ENCODE measurements around the gene SLC2A11. TPM values are rescaled to one million over a fixed set of nuclear protein-coding genes. Genes with fewer than 3 reads are reported as not detected.

SLC2A11 gene
- total and polyA plus RNA-seq, 10 of the 15 experiments (the other 5 are each of a cell fraction or from before 2014, with no cell fraction given), result 0.98 to 18.3 (median 8.6) TPM

- Histone ChIP-seq H4K20me1 (ENCODE audit: control insufficient read depth, insufficient read depth) (no peaks in the 10 kb centered on the region; the same call in 1 of the 2 replicates), H3K9me3 (replicated peaks; ENCODE audit: control insufficient read depth, insufficient read depth, low read length) (no peaks in the 10 kb centered on the region), H3K27ac (ENCODE audit: control insufficient read depth, insufficient read depth) (no peak overlapping the region), H3K4me2 (ENCODE audit: control insufficient read depth, insufficient read depth) (no peak overlapping the region), H2AFZ (ENCODE audit: control insufficient read depth, low read depth, low read length) (no peak overlapping the region), H3K4me1 (ENCODE audit: control insufficient read depth, insufficient read depth, low read length) (peaks cover 3% of the 10 kb centered on the region), H3K9ac (ENCODE audit: control insufficient read depth, insufficient read depth, low read length) (no peak overlapping the region), H3K79me2 (ENCODE audit: control insufficient read depth, insufficient read depth, low read length) (no peaks in the 10 kb centered on the region), H3K27me3 (replicated peaks in 1 of 2; ENCODE audit: control insufficient read depth in 2 of 2, insufficient read depth in 2 of 2, low read length in 1 of 2) (no peaks in the 10 kb centered on the region), H3K36me3 (ENCODE audit: control insufficient read depth in 2 of 2, insufficient read depth in 2 of 2, low read length in 1 of 2) (peaks cover 36 to 49% of the 10 kb centered on the region in 2 experiments), H3K4me3 (no peak overlapping the region)
- BruUV-seq (replicated peaks), result no TSS peak
- DNase-seq (ENCODE audit: low read depth, low spot score) (no peak), FAIRE-seq (no peak), ATAC-seq (no peak)
- WGBS (ENCODE audit: insufficient coverage, insufficient replicate concordance, low lambda C conversion rate, missing lambda C conversion rate), result 85% methylated on average over 6 of the region's 6 CpGs
- in situ Hi-C loops (cut with MboI), result no loop called here
- ChIA-PET POLR2A (interaction anchor here (0.6 to 1.4 kb wide), 4 partner anchors 10 to 91 kb away, joined by 3 to 5 read pairs (median 4); no protein-coding TSS in a partner anchor), CTCF (no interaction called here), RAD21 (ENCODE audit: unreplicated experiment) (no interaction called here), SMC1A (ENCODE audit: uncharacterized antibody, unreplicated experiment) (no interaction called here)
- intact Hi-C loops (cut with micrococcal nuclease; ENCODE audit: unreplicated experiment), result no loop called here
- no peak for TF ChIP-seq PAX5 (IDR thresholded peaks at IDR 0.05; ENCODE audit: borderline replicate concordance, low read depth, low read length)
- TF ChIP-seq SREBF2 (IDR thresholded peaks at IDR 0.05; ENCODE audit: low read length), result no peak
- no peak for TF ChIP-seq E4F1 (IDR thresholded peaks at IDR 0.05; ENCODE audit: borderline replicate concordance, partially characterized antibody)
- no peak for TF ChIP-seq PML (IDR thresholded peaks at IDR 0.05; ENCODE audit: low read length)
- no peak for TF ChIP-seq BHLHE40 (IDR thresholded peaks at IDR 0.05; ENCODE audit: borderline replicate concordance in 1 of 2, low read depth in 2 of 2, low read length in 1 of 2)
- no peak for TF ChIP-seq ELK1 (IDR thresholded peaks at IDR 0.05; ENCODE audit: low read depth, low read length)
- no peak for TF ChIP-seq ESRRA (IDR thresholded peaks at IDR 0.05; ENCODE audit: low read length)
- TF ChIP-seq NR2C1 (IDR thresholded peaks at IDR 0.05), result no peak
- no peak for TF ChIP-seq GABPA (IDR thresholded peaks at IDR 0.05; ENCODE audit: low read depth)
- TF ChIP-seq LARP7 (IDR thresholded peaks at IDR 0.05), result no peak
- TF ChIP-seq PAX8 (IDR thresholded peaks at IDR 0.05), result no peak
- TF ChIP-seq PKNOX1 (IDR thresholded peaks at IDR 0.05), result no peak
- no peak for TF ChIP-seq ZZZ3 (IDR thresholded peaks at IDR 0.05; ENCODE audit: control insufficient read depth, insufficient read length, low read depth)
- no peak for TF ChIP-seq KAT2A (conservative IDR thresholded peaks at IDR 0.05; ENCODE audit: control insufficient read depth, low read depth, low read length)
- TF ChIP-seq REST (IDR thresholded peaks at IDR 0.05; ENCODE audit: low read depth, low read length), result no peak
These were observed 35.5 kb upstream of the SLC2A11 start for GRCh38 chr22:23822101-23822671.

All from GM12878 (cell line).